LNCAP (cell line): ENCODE data around the gene STAT5B.

Experiments
- TF ChIP-seq, protein P1 (sequence below): fragments of 450-650 bp; IDR thresholded peaks from 2 replicates; pipeline ENCODE4 v1.5.1; 2017; ENCODE audit warnings: mild to moderate bottlenecking

STAT5B gene

GRCh38 chr17:42177684-42178083, 98.5 kb downstream of the STAT5B start:
- TF ChIP-seq, protein P1, sequence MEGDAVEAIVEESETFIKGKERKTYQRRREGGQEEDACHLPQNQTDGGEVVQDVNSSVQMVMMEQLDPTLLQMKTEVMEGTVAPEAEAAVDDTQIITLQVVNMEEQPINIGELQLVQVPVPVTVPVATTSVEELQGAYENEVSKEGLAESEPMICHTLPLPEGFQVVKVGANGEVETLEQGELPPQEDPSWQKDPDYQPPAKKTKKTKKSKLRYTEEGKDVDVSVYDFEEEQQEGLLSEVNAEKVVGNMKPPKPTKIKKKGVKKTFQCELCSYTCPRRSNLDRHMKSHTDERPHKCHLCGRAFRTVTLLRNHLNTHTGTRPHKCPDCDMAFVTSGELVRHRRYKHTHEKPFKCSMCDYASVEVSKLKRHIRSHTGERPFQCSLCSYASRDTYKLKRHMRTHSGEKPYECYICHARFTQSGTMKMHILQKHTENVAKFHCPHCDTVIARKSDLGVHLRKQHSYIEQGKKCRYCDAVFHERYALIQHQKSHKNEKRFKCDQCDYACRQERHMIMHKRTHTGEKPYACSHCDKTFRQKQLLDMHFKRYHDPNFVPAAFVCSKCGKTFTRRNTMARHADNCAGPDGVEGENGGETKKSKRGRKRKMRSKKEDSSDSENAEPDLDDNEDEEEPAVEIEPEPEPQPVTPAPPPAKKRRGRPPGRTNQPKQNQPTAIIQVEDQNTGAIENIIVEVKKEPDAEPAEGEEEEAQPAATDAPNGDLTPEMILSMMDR = no peak

- TF ChIP-seq, protein P1 = no peak
These were observed 101.9 kb downstream of the STAT5B start for GRCh38 chr17:42174126-42174783.

GRCh38 chr17:42171831-42172230, 104.4 kb downstream of the STAT5B start:
- TF ChIP-seq, protein P1 = no peak

DNA sequence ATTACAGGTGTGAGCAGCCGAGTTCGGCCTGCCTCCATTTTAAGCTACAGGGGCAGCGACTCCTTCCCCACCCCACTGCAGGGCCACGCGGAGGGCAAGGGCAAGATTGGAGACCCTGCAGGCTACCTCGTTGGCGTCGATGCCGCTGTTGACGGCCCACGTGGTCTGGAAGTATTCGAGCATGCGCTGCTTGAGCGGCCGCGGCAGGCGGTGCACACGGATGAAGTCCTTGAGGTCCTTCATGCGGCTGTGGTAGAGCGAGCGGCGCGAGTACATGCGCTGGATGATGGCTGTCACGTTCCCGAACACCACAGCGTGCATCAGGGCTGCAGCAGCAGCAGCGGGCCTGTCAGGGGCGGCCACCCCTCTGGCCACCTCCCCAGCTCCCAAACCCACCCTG, 106.8 kb downstream of the STAT5B start:
- TF ChIP-seq, protein P1 = no peak

DNA sequence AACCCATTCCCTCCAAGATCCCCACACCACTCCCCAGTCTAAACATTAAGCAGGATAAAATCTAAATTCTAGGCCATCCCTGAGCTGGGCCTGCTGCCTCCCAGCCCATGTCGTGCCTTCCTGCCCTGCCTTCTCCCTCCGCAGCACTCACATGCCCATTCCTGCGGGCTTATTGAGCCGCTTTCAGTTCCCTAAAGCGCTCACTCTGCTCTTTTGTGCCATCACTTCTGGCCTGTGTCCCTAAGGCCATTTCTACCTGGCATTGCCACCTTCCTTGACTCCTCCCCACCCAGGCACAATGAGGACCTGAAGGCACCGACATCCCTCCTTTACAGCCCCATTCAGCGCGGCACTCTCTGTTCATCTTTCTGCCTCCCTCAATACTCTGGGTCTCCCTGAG, 108.4 kb downstream of the STAT5B start:
- TF ChIP-seq, protein P1 = no peak

DNA sequence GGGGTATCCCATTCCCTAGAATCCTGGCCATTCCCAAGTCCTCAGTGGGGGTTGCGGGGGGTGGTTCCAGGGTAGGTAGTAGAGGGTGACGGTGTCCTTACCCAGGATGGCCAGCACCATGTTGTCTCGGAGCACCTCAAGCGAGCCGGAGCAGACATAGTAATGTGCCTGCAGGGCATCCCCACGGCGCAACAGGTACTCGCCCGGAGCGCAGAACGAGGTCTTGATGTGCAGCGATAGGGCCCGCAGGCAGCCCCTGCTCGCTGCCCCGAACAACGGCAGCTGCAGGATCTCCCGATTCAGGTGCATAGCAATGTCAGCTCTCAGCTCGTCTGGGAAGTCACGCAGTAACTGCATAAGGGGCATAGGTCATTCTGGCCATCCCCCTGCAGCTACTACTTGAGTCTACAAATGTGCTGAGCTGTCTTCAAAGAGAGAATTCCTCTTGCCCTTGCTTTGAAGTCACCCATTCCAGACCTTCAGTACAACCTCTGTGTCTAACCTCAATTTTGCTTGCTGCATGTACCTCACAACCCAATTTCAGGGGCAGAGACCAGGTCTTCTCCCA, 109.9 kb downstream of the STAT5B start:
- TF ChIP-seq, protein P1 = no peak

GRCh38 chr17:42165751-42166150, 110.4 kb downstream of the STAT5B start:
- TF ChIP-seq, protein P1 = no peak
